HL-60 (cell line): Measurements from ENCODE around the gene MYRIP.

Experiments
- TF ChIP-seq, protein P1 (sequence below): IDR thresholded peaks from 2 replicates; pipeline ENCODE4 v1.6.1; 2012; ENCODE audit warnings: low read depth; ENCODE audit not compliant: insufficient replicate concordance
- TF ChIP-seq, protein P2 (sequence below): IDR thresholded peaks from one replicate; pipeline ENCODE4 v1.5.1; 2011; ENCODE audit warnings: low read length, control low read depth, inconsistent platforms; ENCODE audit not compliant: insufficient read depth

DNA sequence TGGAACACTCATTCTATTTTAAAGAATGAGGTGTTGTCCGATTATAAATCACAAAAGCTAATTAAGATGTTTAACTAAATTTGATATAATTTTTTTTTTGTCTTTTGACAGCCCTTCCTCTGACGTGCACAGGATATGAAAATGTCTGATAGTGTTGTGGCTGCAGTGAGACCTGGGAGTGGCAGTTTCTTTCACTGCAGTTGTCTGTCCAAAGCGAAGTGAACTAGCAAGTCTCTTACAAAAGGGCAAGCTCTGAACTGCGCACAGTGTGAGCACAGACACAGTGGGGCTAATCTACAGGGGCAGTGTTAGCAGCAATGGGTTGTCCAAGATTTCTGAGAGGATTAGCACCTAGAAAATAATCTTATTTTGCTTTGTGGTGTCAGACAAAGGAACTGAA is 29.1 kb upstream of the MYRIP start:
- TF ChIP-seq, protein P1, sequence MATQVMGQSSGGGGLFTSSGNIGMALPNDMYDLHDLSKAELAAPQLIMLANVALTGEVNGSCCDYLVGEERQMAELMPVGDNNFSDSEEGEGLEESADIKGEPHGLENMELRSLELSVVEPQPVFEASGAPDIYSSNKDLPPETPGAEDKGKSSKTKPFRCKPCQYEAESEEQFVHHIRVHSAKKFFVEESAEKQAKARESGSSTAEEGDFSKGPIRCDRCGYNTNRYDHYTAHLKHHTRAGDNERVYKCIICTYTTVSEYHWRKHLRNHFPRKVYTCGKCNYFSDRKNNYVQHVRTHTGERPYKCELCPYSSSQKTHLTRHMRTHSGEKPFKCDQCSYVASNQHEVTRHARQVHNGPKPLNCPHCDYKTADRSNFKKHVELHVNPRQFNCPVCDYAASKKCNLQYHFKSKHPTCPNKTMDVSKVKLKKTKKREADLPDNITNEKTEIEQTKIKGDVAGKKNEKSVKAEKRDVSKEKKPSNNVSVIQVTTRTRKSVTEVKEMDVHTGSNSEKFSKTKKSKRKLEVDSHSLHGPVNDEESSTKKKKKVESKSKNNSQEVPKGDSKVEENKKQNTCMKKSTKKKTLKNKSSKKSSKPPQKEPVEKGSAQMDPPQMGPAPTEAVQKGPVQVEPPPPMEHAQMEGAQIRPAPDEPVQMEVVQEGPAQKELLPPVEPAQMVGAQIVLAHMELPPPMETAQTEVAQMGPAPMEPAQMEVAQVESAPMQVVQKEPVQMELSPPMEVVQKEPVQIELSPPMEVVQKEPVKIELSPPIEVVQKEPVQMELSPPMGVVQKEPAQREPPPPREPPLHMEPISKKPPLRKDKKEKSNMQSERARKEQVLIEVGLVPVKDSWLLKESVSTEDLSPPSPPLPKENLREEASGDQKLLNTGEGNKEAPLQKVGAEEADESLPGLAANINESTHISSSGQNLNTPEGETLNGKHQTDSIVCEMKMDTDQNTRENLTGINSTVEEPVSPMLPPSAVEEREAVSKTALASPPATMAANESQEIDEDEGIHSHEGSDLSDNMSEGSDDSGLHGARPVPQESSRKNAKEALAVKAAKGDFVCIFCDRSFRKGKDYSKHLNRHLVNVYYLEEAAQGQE, result no peak
- TF ChIP-seq, protein P2, sequence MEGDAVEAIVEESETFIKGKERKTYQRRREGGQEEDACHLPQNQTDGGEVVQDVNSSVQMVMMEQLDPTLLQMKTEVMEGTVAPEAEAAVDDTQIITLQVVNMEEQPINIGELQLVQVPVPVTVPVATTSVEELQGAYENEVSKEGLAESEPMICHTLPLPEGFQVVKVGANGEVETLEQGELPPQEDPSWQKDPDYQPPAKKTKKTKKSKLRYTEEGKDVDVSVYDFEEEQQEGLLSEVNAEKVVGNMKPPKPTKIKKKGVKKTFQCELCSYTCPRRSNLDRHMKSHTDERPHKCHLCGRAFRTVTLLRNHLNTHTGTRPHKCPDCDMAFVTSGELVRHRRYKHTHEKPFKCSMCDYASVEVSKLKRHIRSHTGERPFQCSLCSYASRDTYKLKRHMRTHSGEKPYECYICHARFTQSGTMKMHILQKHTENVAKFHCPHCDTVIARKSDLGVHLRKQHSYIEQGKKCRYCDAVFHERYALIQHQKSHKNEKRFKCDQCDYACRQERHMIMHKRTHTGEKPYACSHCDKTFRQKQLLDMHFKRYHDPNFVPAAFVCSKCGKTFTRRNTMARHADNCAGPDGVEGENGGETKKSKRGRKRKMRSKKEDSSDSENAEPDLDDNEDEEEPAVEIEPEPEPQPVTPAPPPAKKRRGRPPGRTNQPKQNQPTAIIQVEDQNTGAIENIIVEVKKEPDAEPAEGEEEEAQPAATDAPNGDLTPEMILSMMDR, result no peak
